Retina (tissue), 1 donor: ENCODE data around the gene NDE1.
"Not testable (repeated sequence)": the region's sequence is repeated elsewhere in the genome, so short reads cannot be mapped to it uniquely, and the experiment has no call there.

Experiments
- DNase-seq: peaks from one replicate; pipeline ENCODE4 v3.0.0-alpha.2; 2016

The NDE1 gene

GRCh38 chr16:15650019-15650697 lies at the start of gene NDE1:
Gene NDE1 (plus strand): TSS chr16:15650245. CDS start chr16:15664779, 14,534 bp downstream.
- DNase-seq: peak; percentile 89

- DNase-seq: no peak
These were observed 48.7 kb upstream of the NDE1 start for GRCh38 chr16:15601212-15601879.

- no peak for DNase-seq
These were observed 47.6 kb upstream of the NDE1 start for GRCh38 chr16:15602285-15603044.

- no peak for DNase-seq
These were observed 45.3 kb upstream of the NDE1 start for GRCh38 chr16:15604460-15605440.

- no peak for DNase-seq
These were observed 44.1 kb upstream of the NDE1 start for GRCh38 chr16:15605839-15606517.

- no peak for DNase-seq
These were observed 43.4 kb upstream of the NDE1 start for GRCh38 chr16:15606518-15607220.

GRCh38 chr16:15607221-15607699 lies 42.8 kb upstream of the NDE1 start:
- DNase-seq: not testable (repeated sequence)

- DNase-seq: no peak
These were observed 42.2 kb upstream of the NDE1 start for GRCh38 chr16:15607700-15608396.

- DNase-seq: no peak
These were observed 41.4 kb upstream of the NDE1 start for GRCh38 chr16:15608398-15609285.

- no peak for DNase-seq
These were observed 40.8 kb upstream of the NDE1 start for GRCh38 chr16:15609286-15609649.

GRCh38 chr16:15610369-15610871 lies 39.6 kb upstream of the NDE1 start:
- no peak for DNase-seq

- no peak for DNase-seq
These were observed 38.4 kb upstream of the NDE1 start for GRCh38 chr16:15611610-15612009.

- DNase-seq: no peak
These were observed 36.4 kb upstream of the NDE1 start for GRCh38 chr16:15613676-15614075.

- DNase-seq: no peak
These were observed 34.0 kb upstream of the NDE1 start for GRCh38 chr16:15616012-15616411.

- no peak for DNase-seq
These were observed 33.4 kb upstream of the NDE1 start for GRCh38 chr16:15616475-15617165.

GRCh38 chr16:15617901-15618300 lies 32.1 kb upstream of the NDE1 start:
- DNase-seq: no peak

GRCh38 chr16:15618392-15618791 lies 31.7 kb upstream of the NDE1 start:
- DNase-seq: no peak

- DNase-seq: no peak
These were observed 29.3 kb upstream of the NDE1 start for GRCh38 chr16:15620611-15621195.
